Ovary (tissue), 3 donors: Measurements from ENCODE around the gene NDUFB2.

ENCODE experiments used
- CTCF ChIP-seq, 3 donors: fragments of 450-650 bp in 2 of 3; fragments of 200-600 bp in 1 of 3; IDR thresholded peaks; one replicate each; pipeline versions ENCODE4 v1.5.1 to v1.8.0; 2016 to 2022; ENCODE audit warnings: antibody characterized with exemption in 3 of 3, mild to moderate bottlenecking in 1 of 3
- EP300 ChIP-seq: sonication (generic); formaldehyde crosslinking; IDR thresholded peaks from one replicate; pipeline ENCODE4 v1.6.1; 2017; ENCODE audit warnings: antibody characterized with exemption
- POLR2A ChIP-seq: fragments of 450-650 bp; IDR thresholded peaks from one replicate; pipeline ENCODE4 v1.6.1; 2017; ENCODE audit warnings: antibody characterized with exemption, mild to moderate bottlenecking, moderate library complexity
- donor health status: DM: no; HTN: no; CAD: no.

GRCh38 chr7:140745266-140746058 is 49.0 kb downstream of the NDUFB2 start:
- TF ChIP-seq POLR2A, result no peak
- no peak for TF ChIP-seq CTCF (IDR thresholded peaks at IDR 0.05)
- no peak for TF ChIP-seq EP300
